Liver (tissue), 3 donors: Measurements from ENCODE around the gene TMTC4.

ENCODE experiments used
- ATF3 ChIP-seq: IDR thresholded peaks from 2 replicates; pipeline ENCODE4 v1.6.1; 2016; ENCODE audit warnings: antibody characterized with exemption
- CTCF ChIP-seq: fragments of 150-350 bp; IDR thresholded peaks from 2 replicates; pipeline ENCODE4 v1.5.1; 2017; ENCODE audit warnings: improper control_type of control experiment, low read depth, low read length; ENCODE audit not compliant: missing input control
- FOXA1 ChIP-seq: IDR thresholded peaks from 2 replicates; pipeline ENCODE4 v1.6.1; 2016; ENCODE audit warnings: antibody characterized with exemption
- GABPA ChIP-seq, 2 donors: IDR thresholded peaks in 1 of 2; conservative IDR thresholded peaks in 1 of 2; 2 replicates each; pipeline ENCODE4 v1.6.1; 2016; ENCODE audit warnings: antibody characterized with exemption in 2 of 2, mild to moderate bottlenecking in 1 of 2, moderate library complexity in 1 of 2
- JUND ChIP-seq, 2 donors: IDR thresholded peaks; 2 replicates each; pipeline ENCODE4 v1.6.1; 2016; ENCODE audit warnings: antibody characterized with exemption in 2 of 2
- MAX ChIP-seq: IDR thresholded peaks from 2 replicates; pipeline ENCODE4 v1.6.1; 2016; ENCODE audit warnings: antibody characterized with exemption
- REST ChIP-seq: IDR thresholded peaks from 2 replicates; pipeline ENCODE4 v1.6.1; 2016; ENCODE audit warnings: antibody characterized with exemption, mild to moderate bottlenecking
- RXRA ChIP-seq, 2 donors: IDR thresholded peaks; 2 replicates each; pipeline ENCODE4 v1.6.1; 2017 to 2018; ENCODE audit warnings: antibody characterized with exemption in 2 of 2, mild to moderate bottlenecking in 1 of 2
- SP1 ChIP-seq: IDR thresholded peaks from 2 replicates; pipeline ENCODE4 v1.6.1; 2018; ENCODE audit warnings: antibody characterized with exemption, mild to moderate bottlenecking
- TAF1 ChIP-seq: conservative IDR thresholded peaks from 2 replicates; pipeline ENCODE4 v1.6.1; 2016; ENCODE audit warnings: antibody characterized with exemption, mild to moderate bottlenecking
- YY1 ChIP-seq: IDR thresholded peaks from 2 replicates; pipeline ENCODE4 v1.6.1; 2016; ENCODE audit warnings: antibody characterized with exemption, mild to moderate bottlenecking
- ZBTB33 ChIP-seq: IDR thresholded peaks from 2 replicates; pipeline ENCODE4 v1.6.1; 2016; ENCODE audit warnings: antibody characterized with exemption
- donor health status: healthy.
- donor health status: healthy.

GRCh38 chr13:100715604-100716003 lies 41.0 kb upstream of the TMTC4 start:
- TF ChIP-seq CTCF = no peak
- TF ChIP-seq JUND (IDR thresholded peaks at IDR 0.05) = no peak
- no peak for TF ChIP-seq ATF3
- no peak for TF ChIP-seq GABPA (IDR thresholded peaks at IDR 0.05 in 1 of 2, conservative IDR thresholded peaks at IDR 0.05 in 1 of 2)
- TF ChIP-seq TAF1 = no peak
- no peak for TF ChIP-seq MAX
- no peak for TF ChIP-seq YY1
- no peak for TF ChIP-seq REST
- TF ChIP-seq ZBTB33 = no peak
- TF ChIP-seq FOXA1 = no peak
- no peak for TF ChIP-seq SP1
- no peak for TF ChIP-seq RXRA (IDR thresholded peaks at IDR 0.05)
